SK-N-MC (cell line): Measurements from ENCODE around the gene HPN.

ENCODE experiments used
- DNase-seq: peaks from one replicate; pipeline ENCODE4 v3.0.0-alpha.2; 2011; ENCODE audit warnings: low read depth, low spot score
- H3K27ac ChIP-seq: fragments of 200-600 bp; sonication (generic); 2 replicates; pipeline ENCODE4 v1.5.1; 2016; ENCODE audit warnings: mixed run types
- H3K36me3 ChIP-seq: fragments of 200-600 bp; sonication (generic); 2 replicates; pipeline ENCODE4 v1.6.1; 2017; ENCODE audit warnings: antibody characterized with exemption, low read length, mixed read lengths; ENCODE audit not compliant: insufficient read depth
- H3K4me3 ChIP-seq: fragments of 200-600 bp; sonication (generic); 2 replicates; pipeline ENCODE4 v1.5.1; 2016
- H3K9ac ChIP-seq: fragments of 200-600 bp; sonication (generic); 2 replicates; pipeline ENCODE4 v1.8.0; 2017; ENCODE audit warnings: mixed run types, mixed read lengths; ENCODE audit not compliant: insufficient read length
- H3K9me3 ChIP-seq: fragments of 200-600 bp; sonication (generic); 2 replicates; pipeline ENCODE4 v1.6.1; 2017; ENCODE audit warnings: low read depth, mild to moderate bottlenecking, antibody characterized with exemption, low read length, moderate library complexity, mixed read lengths
- EZH2 ChIP-seq: fragments of 200-600 bp; sonication (generic); IDR thresholded peaks from one replicate; pipeline ENCODE4 v1.6.1; 2017; ENCODE audit warnings: antibody characterized with exemption
- FOXP2 ChIP-seq: optimal IDR thresholded peaks from 2 replicates; pipeline ENCODE3; 2011; ENCODE audit warnings: mild to moderate bottlenecking, moderate library complexity; ENCODE audit not compliant: insufficient read depth; ENCODE audit errors: extremely low read length, control extremely low read depth
- POLR2AphosphoS5 ChIP-seq: IDR thresholded peaks from 2 replicates; pipeline ENCODE4 v1.6.1; 2012; ENCODE audit warnings: mild to moderate bottlenecking, low read depth, low read length, borderline replicate concordance

The HPN gene

GRCh38 chr19:35087393-35087792 lies 45.9 kb downstream of the HPN start:
- no peak overlapping the region for H3K27ac ChIP-seq
- H3K9ac ChIP-seq: no peak overlapping the region
- no peak overlapping the region for H3K4me3 ChIP-seq
- no peaks in the 10 kb centered on the region for H3K36me3 ChIP-seq
- no peaks in the 10 kb centered on the region for H3K9me3 ChIP-seq
- no peak for DNase-seq
- TF ChIP-seq POLR2AphosphoS5 (no peak), FOXP2 (no peak), EZH2 (no peak)

- no peak overlapping the region for H3K9ac ChIP-seq
- H3K36me3 ChIP-seq: no peaks in the 10 kb centered on the region
- H3K4me3 ChIP-seq: no peak overlapping the region
- TF ChIP-seq POLR2AphosphoS5 (no peak), FOXP2 (no peak), EZH2 (no peak)
- H3K9me3 ChIP-seq: no peaks in the 10 kb centered on the region
- H3K27ac ChIP-seq: no peak overlapping the region
- DNase-seq: no peak
These were observed 46.8 kb downstream of the HPN start for GRCh38 chr19:35088131-35088913.

- Histone ChIP-seq H3K4me3 (no peak overlapping the region), H3K36me3 (no peaks in the 10 kb centered on the region), H3K9me3 (no peaks in the 10 kb centered on the region), H3K9ac (no peak overlapping the region), H3K27ac (no peak overlapping the region)
- DNase-seq: no peak
- TF ChIP-seq EZH2: no peak
- no peak for TF ChIP-seq POLR2AphosphoS5
- no peak for TF ChIP-seq FOXP2
These were observed 48.0 kb downstream of the HPN start for GRCh38 chr19:35089554-35089953.

GRCh38 chr19:35090160-35090505 lies 48.6 kb downstream of the HPN start:
- DNase-seq: no peak
- Histone ChIP-seq H3K9ac (no peak overlapping the region), H3K27ac (no peak overlapping the region), H3K36me3 (no peaks in the 10 kb centered on the region), H3K4me3 (no peak overlapping the region), H3K9me3 (no peaks in the 10 kb centered on the region)
- no peak for TF ChIP-seq EZH2
- TF ChIP-seq POLR2AphosphoS5: no peak
- no peak for TF ChIP-seq FOXP2

GRCh38 chr19:35090506-35091214 lies 49.1 kb downstream of the HPN start:
- no peak overlapping the region for H3K9ac ChIP-seq
- H3K4me3 ChIP-seq: no peak overlapping the region
- no peak for DNase-seq
- H3K36me3 ChIP-seq: no peaks in the 10 kb centered on the region
- no peak overlapping the region for H3K27ac ChIP-seq
- TF ChIP-seq EZH2: no peak
- TF ChIP-seq POLR2AphosphoS5: no peak
- TF ChIP-seq FOXP2: no peak
- no peaks in the 10 kb centered on the region for H3K9me3 ChIP-seq

- Histone ChIP-seq H3K27ac (no peak overlapping the region), H3K36me3 (no peaks in the 10 kb centered on the region), H3K9me3 (no peaks in the 10 kb centered on the region), H3K9ac (no peak overlapping the region), H3K4me3 (no peak overlapping the region)
- no peak for DNase-seq
- TF ChIP-seq EZH2 (no peak), FOXP2 (no peak), POLR2AphosphoS5 (no peak)
These were observed 51.9 kb downstream of the HPN start for GRCh38 chr19:35093430-35093829.

GRCh38 chr19:35093941-35094647 lies 52.6 kb downstream of the HPN start:
- no peak for TF ChIP-seq EZH2
- no peak for TF ChIP-seq FOXP2
- no peak for TF ChIP-seq POLR2AphosphoS5
- Histone ChIP-seq H3K27ac (no peak overlapping the region), H3K4me3 (no peak overlapping the region), H3K9ac (no peak overlapping the region), H3K9me3 (no peaks in the 10 kb centered on the region), H3K36me3 (no peaks in the 10 kb centered on the region)
- DNase-seq: no peak

- Histone ChIP-seq H3K9ac (no peak overlapping the region), H3K27ac (no peak overlapping the region), H3K9me3 (no peaks in the 10 kb centered on the region), H3K4me3 (no peak overlapping the region), H3K36me3 (no peaks in the 10 kb centered on the region)
- TF ChIP-seq EZH2 (no peak), POLR2AphosphoS5 (no peak)
- DNase-seq: no peak
These were observed 53.1 kb downstream of the HPN start for GRCh38 chr19:35094656-35095055.
